Nephron (organoid): ENCODE results near the gene DNAH5.
"Not testable (repeated sequence)": the region's sequence is repeated elsewhere in the genome, so short reads cannot be mapped to it uniquely, and the experiment has no call there.

Experiments
- H3K27ac Mint-ChIP-seq, 3 experiments: 2 replicates each; pipeline ENCODE4 v1.8.0; 2020; ENCODE audit warnings: mixed read lengths in 3 of 3, mild to moderate bottlenecking in 2 of 3, moderate library complexity in 1 of 3
- H3K27me3 Mint-ChIP-seq: 2 replicates; pipeline ENCODE4 v1.8.0; 2021; ENCODE audit warnings: low read depth, mild to moderate bottlenecking, moderate library complexity, mixed read lengths
- H3K36me3 Mint-ChIP-seq: 2 replicates; pipeline ENCODE4 v1.8.0; 2020; ENCODE audit warnings: low read depth, mixed read lengths
- H3K4me1 Mint-ChIP-seq: 2 replicates; pipeline ENCODE4 v1.8.0; 2020; ENCODE audit warnings: mixed read lengths
- H3K4me3 Mint-ChIP-seq, 3 experiments: 2 replicates each; pipeline ENCODE4 v1.8.0; 2020; ENCODE audit warnings: mild to moderate bottlenecking in 3 of 3, mixed read lengths in 3 of 3, moderate library complexity in 2 of 3
- H3K9me3 Mint-ChIP-seq: 2 replicates; pipeline ENCODE4 v1.8.0; 2020; ENCODE audit warnings: mixed read lengths
- CTCF ChIP-seq, 3 experiments: fragments of 200-600 bp; sonication (generic); IDR thresholded peaks; one replicate each; pipeline ENCODE4 v1.5.0; 2021; ENCODE audit warnings: antibody characterized with exemption in 3 of 3; ENCODE audit not compliant: unreplicated experiment in 3 of 3

The DNAH5 gene

DNA sequence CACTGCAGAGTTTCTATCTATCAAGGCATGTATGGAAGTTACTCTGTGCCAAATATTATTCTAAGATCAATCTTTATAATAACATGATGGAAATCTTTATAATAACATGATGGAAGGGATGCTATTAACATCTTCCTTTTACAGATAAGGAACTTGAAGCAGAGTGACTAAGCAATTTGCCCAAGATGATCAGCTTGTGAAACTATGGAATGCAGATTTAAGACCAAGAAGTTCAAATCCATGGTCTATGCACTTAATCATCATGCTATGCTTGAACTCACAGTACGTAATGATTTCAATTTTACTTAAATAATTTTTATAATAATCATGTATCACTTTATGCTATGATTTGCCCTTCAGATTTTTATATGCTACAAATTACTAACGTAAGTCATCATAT, 123.1 kb downstream of the DNAH5 start:
- Mint-ChIP-seq H3K27me3 (no peaks in the 10 kb centered on the region), H3K9me3 (no peaks in the 10 kb centered on the region), H3K36me3 (no peaks in the 10 kb centered on the region), H3K27ac (no peak overlapping the region), H3K4me3 (no peak overlapping the region), H3K4me1 (no peaks in the 10 kb centered on the region)
- no peak for TF ChIP-seq CTCF (IDR thresholded peaks at IDR 0.05; ENCODE audit: unreplicated experiment in 3 of 3)

DNA sequence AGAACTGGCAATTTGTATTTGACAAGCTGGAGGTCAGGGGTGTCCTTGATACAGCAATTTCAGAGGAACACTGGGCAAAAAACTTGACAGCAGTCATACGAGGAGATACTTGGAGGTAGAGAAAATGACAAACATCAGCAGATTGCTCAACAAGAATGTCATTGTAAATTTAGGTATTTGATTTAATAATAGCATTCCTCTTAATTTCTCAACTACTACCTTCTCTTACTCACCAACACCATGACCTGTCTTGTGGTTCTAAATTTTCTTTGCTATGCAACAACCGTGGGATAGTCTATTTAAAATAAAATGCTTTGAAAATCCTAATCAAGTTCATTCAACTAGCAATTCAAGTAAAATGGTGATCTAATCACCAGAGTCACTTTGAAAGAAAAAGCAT, 128.4 kb downstream of the DNAH5 start:
- Mint-ChIP-seq H3K4me3 (no peak overlapping the region), H3K27ac (no peak overlapping the region), H3K27me3 (no peaks in the 10 kb centered on the region), H3K36me3 (no peaks in the 10 kb centered on the region), H3K4me1 (no peaks in the 10 kb centered on the region), H3K9me3 (no peaks in the 10 kb centered on the region)
- TF ChIP-seq CTCF (IDR thresholded peaks at IDR 0.05; ENCODE audit: unreplicated experiment in 3 of 3): no peak

- Mint-ChIP-seq H3K36me3 (no peaks in the 10 kb centered on the region), H3K4me1 (no peaks in the 10 kb centered on the region), H3K27me3 (no peaks in the 10 kb centered on the region), H3K4me3 (no peak overlapping the region), H3K9me3 (no peaks in the 10 kb centered on the region), H3K27ac (no peak overlapping the region)
- no peak for TF ChIP-seq CTCF (IDR thresholded peaks at IDR 0.05; ENCODE audit: unreplicated experiment in 3 of 3)
These were observed 130.2 kb downstream of the DNAH5 start for GRCh38 chr5:13814301-13814700.

GRCh38 chr5:13809921-13810320, 134.6 kb downstream of the DNAH5 start:
- no peaks in the 10 kb centered on the region for H3K36me3 Mint-ChIP-seq
- H3K4me3 Mint-ChIP-seq: no peak overlapping the region
- no peaks in the 10 kb centered on the region for H3K9me3 Mint-ChIP-seq
- no peaks in the 10 kb centered on the region for H3K4me1 Mint-ChIP-seq
- TF ChIP-seq CTCF (IDR thresholded peaks at IDR 0.05; ENCODE audit: unreplicated experiment in 3 of 3): no peak
- H3K27me3 Mint-ChIP-seq: peaks cover 4% of the 10 kb centered on the region
- no peak overlapping the region for H3K27ac Mint-ChIP-seq

DNA sequence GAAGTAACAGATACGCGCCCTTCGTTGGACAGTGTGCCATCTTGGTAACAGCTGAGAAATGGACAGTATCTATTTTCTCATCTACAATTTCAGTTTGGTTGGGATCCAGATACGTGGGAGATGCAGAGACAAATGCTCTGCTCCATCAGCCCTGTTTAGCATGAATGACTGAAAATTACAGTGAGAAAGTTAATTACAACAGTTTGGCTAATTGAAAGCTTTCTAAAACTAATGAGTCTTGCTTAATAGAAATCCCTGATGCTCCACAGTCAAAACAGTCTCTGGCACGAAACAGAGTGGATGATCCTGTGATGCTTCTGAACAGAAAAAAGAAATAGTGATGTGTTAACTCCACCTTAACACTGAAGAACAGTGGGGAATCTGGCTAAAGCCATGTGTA, 140.2 kb downstream of the DNAH5 start:
- H3K36me3 Mint-ChIP-seq: no peaks in the 10 kb centered on the region
- H3K27me3 Mint-ChIP-seq: peaks cover 4% of the 10 kb centered on the region

DNA sequence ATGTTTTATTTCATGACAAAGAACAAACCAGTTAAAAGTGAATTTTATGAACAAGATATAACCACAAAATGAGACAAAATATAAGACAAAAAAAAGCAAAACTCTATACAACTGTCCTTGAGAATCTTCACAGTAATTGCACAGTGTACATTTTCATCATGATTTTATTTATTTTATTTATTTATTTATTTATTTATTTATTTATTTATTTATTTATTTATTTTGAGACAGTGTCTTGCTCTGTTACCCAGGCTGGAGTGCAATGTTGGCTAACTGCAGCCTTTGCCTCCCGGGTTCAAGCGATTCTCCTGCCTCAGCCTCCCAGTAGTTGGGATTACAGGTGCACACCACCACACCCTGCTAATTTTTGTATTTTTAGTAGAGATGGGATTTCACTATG, 145.9 kb downstream of the DNAH5 start:
- not testable (repeated sequence) for H3K9me3 Mint-ChIP-seq, H3K4me3 Mint-ChIP-seq, H3K36me3 Mint-ChIP-seq, H3K27me3 Mint-ChIP-seq, H3K4me1 Mint-ChIP-seq, H3K27ac Mint-ChIP-seq

More for the DNA sequence above, 140.2 kb downstream of the DNAH5 start:
- TF ChIP-seq CTCF (IDR thresholded peaks at IDR 0.05; ENCODE audit: unreplicated experiment in 3 of 3): no peak
- Mint-ChIP-seq H3K4me3 (no peak overlapping the region), H3K4me1 (no peaks in the 10 kb centered on the region), H3K9me3 (no peaks in the 10 kb centered on the region), H3K27ac (no peak overlapping the region)
